Measurements from ENCODE around the gene C9orf50.

DNA sequence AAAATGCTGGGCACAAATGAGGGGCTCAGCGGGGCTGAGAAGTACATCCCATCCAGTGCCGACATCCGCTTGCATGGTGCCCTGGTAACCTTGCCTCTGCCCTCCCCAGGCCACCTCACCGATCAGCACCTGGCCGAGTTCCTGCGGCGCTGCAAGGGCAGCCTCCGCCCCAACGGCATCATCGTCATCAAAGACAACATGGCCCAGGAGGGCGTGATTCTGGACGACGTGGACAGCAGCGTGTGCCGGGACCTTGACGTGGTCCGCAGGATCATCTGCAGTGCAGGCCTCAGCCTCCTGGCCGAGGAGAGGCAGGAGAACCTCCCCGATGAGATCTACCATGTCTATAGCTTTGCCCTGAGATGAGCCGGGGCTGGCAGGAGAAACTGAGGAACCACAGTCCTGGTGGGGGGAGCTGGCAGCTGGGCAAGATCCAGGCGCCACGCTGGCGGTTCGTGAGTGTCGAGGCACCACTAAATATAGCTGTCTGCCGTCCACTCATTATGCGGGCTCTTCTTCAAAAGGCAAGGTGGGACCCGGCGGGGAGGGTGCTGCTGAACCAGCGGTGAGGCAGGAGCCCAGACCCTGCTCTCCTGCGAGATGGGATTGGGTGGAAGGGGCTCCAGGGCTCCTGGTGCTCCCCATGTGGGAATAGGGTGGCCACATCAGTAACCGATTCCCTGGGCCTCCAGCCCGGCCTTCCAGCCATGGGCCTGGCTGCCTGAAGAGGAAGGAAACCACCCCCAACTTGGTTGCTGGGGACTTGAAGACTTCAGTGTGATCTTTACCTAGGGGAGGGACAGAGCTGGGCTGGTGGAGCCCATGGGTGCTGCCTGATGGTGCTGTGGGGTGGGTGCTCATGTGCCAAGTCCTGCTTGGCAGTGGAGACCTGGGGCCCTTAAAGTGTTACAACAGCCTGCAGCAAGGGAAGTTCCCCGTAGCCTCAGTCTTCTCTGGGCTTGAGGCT lies 14.5 kb upstream of the C9orf50 start:
- TF ChIP-seq, protein P1, sequence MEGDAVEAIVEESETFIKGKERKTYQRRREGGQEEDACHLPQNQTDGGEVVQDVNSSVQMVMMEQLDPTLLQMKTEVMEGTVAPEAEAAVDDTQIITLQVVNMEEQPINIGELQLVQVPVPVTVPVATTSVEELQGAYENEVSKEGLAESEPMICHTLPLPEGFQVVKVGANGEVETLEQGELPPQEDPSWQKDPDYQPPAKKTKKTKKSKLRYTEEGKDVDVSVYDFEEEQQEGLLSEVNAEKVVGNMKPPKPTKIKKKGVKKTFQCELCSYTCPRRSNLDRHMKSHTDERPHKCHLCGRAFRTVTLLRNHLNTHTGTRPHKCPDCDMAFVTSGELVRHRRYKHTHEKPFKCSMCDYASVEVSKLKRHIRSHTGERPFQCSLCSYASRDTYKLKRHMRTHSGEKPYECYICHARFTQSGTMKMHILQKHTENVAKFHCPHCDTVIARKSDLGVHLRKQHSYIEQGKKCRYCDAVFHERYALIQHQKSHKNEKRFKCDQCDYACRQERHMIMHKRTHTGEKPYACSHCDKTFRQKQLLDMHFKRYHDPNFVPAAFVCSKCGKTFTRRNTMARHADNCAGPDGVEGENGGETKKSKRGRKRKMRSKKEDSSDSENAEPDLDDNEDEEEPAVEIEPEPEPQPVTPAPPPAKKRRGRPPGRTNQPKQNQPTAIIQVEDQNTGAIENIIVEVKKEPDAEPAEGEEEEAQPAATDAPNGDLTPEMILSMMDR (conservative IDR thresholded peaks at IDR 0.05), result no peak
- TF ChIP-seq ZFX (IDR thresholded peaks at IDR 0.05), result no peak

Data from C4-2B (cell line).